Stomach (tissue), 4 donors: Measurements from ENCODE around the gene ERC1.

Source experiments
- CTCF ChIP-seq, 7 experiments: fragments of 450-650 bp in 4 of 7; fragments of 200-600 bp in 3 of 7; sonication (generic) in 3 of 7; IDR thresholded peaks; one replicate each; pipeline ENCODE4 v1.5.1; 2016 to 2019; ENCODE audit warnings: antibody characterized with exemption in 7 of 7, control low read depth in 2 of 7, mild to moderate bottlenecking in 1 of 7
- POLR2A ChIP-seq, 4 donors: fragments of 450-650 bp; IDR thresholded peaks; one replicate each; pipeline ENCODE4 v1.6.1; 2016; ENCODE audit warnings: antibody characterized with exemption in 4 of 4, control low read depth in 2 of 4, mild to moderate bottlenecking in 1 of 4, moderate library complexity in 1 of 4

- no peak for TF ChIP-seq POLR2A (IDR thresholded peaks at IDR 0.05)
- TF ChIP-seq CTCF (IDR thresholded peaks at IDR 0.05) = no peak
These were observed 468.3 kb downstream of the ERC1 start for GRCh38 chr12:1459339-1459738.
